Kidney capillary endothelial cell (primary cell): ENCODE measurements around the gene MEOX1.

Experiments used
- DNase-seq: peaks from one replicate; pipeline ENCODE4 v3.0.0-alpha.2; 2018; ENCODE audit warnings: low spot score

The MEOX1 gene

GRCh38 chr17:43679911-43680310 lies 18.2 kb upstream of the MEOX1 start:
- DNase-seq, result no peak

- no peak for DNase-seq
These were observed 17.7 kb upstream of the MEOX1 start for GRCh38 chr17:43679401-43679800.

DNA sequence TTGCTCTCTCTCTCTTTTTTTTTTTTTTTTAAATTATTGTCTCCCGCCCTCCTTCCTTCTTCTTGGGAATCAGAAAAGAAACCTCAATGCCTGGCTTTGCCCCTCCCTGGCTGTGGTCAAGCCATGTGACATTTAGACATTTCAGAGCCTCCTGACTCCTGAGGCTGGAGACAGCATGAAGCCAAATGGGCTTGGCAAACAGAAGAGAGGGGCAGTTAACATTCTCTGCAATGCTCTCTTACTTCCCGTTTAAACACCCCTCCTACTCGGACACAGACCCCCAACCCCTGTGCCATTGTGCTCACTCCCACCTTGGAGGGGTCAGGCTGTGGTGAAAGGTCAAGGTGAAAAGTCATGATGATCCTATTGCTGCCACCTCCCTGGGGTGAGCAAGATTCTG lies 14.7 kb upstream of the MEOX1 start:
- no peak for DNase-seq

GRCh38 chr17:43674394-43674793 lies 12.7 kb upstream of the MEOX1 start:
- no peak for DNase-seq

- peak; percentile 72 for DNase-seq
These were observed 12.0 kb upstream of the MEOX1 start for GRCh38 chr17:43673516-43674323.

DNA sequence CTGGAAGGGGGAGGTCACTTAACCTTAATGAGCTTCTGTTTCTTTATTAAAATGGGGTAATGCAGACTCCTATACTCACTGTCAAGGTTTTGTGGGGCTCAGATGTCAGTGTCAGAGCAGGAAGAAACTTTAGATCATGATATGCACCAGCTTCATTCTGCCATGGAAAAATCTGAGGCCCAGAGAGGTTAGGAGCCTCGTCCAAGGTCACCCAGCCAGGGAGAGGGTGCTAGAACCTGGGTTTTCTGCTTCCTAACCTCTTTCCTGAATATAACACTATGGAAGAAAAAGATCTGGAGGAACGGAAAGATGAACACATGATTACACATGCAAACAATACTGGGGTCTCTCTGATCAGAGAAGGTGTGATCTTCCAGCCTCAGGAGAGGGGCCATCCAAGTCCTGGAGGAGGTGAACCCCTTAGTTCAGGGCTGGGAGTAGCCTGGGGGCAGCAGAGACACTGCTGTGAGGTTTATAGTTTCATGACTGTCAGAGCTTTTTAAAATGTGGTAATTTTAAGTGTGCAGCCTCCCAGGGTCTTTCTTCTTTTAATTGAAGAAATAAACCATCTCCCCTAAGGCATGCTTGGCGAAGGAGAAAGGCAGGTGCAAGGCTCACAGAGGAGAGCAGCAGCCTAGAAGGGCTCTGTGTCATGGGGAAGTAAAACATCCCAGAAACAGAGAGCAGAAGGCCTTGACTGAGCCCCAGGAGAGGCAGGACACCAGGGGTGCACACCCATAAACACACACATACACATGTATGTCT lies 10.2 kb upstream of the MEOX1 start:
- no peak for DNase-seq

GRCh38 chr17:43671031-43671692 lies 9.4 kb upstream of the MEOX1 start:
- no peak for DNase-seq

DNA sequence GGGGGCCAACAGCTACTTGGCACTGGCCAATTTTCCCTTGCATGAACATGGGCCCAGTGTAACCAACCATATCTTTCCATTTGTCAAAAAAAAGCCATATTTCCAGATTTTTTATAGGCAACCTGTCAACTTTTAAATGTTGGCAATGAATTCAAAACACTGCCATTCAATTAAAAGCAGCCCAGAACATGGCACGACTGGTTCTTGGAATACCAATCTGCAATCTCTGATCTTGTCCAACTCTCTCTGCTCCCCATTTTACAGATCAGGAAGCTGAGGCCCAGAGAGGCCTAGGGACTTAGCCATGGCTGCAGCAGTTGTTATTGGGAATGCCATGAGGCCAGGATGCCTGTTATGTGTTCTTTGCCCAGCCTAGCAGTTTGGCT lies 8.9 kb upstream of the MEOX1 start:
- DNase-seq, result no peak

DNA sequence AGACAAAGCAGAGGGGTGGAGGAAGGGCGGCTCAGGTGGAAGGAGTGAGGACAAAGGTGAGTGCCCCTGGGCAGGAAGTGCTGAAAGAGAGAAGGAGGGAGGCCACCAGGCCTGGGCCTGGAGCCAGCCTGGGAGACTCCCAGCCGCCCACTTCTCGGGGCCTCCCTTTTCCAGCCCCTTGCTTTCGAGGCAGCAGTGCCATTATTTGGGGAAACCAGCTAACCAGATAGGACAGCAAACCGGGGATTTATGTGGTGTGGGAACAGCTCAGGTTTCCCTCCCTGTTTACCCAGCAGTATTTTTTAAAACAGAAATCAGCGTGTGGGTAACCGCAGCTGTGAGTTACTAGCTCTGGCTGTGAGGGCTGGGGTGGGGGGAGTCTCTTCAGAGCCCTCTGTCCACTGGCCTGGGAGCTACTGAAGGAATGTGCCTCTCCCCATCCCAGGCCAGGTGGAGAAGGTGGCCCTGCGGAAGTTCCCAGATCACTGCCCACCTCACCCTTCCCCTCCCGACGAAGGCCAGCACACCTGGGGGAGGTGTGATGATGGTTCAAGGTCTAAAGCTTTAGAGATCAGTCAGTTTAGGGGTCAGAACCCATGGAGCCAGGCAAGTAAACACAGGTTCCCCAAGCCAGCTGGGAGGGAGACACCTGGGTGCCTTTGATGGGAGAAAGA lies 8.4 kb upstream of the MEOX1 start:
- no peak for DNase-seq

- DNase-seq, result peak; percentile 68
These were observed 6.2 kb upstream of the MEOX1 start for GRCh38 chr17:43667947-43668348.

DNA sequence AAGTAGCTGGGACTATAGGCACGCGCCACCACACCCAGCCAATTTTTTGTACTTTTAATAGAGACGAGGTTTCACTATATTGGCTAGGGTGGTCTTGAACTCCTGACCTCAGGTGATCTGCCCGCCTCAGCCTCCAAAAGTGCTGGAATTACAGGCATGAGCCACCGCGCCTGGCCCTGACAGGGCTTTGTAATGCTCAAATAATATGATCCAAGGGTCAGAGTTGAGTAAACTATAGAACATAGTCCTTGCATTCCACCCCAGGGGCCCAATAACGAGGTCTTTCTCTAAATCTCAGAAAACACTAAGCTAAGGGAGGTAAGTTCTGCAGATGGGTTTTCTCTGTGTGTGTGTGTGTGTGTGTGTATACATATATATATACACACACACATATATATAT lies 5.8 kb upstream of the MEOX1 start:
- DNase-seq, result no peak

DNA sequence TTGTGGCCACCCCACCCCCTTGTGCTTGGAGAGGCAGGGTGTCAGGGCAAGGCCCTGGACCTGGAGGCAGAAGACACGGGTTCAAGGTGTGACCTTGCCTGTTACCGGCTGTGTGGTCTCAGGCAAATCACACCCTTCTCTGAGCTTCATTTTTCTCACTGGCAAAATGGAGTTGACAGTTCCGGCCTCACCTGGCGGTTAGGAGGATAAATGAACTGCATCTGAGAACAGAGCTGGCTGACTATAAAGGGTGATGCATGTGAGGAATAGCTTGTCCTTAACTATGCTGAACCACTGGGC lies 4.2 kb upstream of the MEOX1 start:
- no peak for DNase-seq

DNA sequence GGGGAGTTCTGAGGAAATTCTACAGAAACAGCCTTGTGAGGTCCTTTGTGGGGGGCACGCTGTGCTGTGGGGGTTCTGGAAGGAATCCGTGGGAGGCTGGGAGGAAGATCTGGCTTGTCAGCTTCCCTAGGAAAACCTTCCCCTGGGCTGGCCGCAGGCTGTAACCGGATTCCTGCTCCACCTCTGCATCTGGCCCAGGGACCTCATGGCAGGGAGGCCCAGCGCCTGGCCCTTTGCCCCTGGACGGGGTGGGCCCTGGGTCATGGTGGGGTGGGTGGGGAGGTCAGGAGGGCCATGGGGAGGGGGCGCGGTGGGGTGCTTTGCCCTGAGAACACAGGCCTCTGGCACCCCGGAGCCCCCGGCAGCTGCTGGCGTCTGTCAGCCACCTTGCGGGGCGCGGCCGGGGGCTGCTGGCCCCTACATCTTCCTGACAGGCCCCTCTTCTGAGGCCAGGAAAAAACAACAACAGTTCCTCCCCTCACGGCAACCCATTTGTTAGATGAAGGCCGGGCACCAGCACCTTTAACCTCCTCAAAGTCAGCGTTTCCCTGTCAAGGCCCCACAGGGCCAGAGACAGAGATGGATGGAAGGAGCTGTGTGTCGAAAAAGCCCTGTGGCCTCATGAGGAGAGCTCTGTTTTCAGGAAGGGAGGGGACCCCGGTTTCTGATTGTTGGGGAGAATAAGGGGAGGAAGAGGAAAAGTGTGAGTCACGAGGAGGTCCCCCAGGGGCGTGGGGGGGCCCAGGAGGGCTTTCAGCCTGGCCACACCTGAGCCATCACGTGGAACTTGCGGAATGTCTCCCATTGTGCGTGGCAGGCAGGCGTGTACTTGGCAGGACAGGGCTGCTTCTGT lies 3.6 kb upstream of the MEOX1 start:
- no peak for DNase-seq

DNA sequence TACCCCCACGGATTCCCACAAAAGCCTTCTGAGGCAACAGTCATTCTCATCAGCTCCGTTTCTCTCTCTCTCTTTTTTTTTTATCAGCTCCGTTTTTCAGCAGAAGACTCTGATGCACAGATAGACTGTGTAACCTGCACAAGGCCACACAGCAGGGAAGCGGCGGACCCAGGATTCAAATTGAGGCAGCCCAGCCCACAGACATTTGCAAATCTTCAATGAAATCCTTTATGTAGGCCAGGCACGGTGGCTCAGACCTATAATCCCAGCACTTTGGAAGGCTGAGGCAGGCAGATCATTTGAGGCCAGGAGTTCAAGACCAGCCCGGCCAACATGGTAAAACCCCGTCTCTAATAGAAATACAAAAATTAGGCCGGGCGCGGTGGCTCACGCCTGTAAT lies 2.4 kb upstream of the MEOX1 start:
- DNase-seq, result no peak

DNA sequence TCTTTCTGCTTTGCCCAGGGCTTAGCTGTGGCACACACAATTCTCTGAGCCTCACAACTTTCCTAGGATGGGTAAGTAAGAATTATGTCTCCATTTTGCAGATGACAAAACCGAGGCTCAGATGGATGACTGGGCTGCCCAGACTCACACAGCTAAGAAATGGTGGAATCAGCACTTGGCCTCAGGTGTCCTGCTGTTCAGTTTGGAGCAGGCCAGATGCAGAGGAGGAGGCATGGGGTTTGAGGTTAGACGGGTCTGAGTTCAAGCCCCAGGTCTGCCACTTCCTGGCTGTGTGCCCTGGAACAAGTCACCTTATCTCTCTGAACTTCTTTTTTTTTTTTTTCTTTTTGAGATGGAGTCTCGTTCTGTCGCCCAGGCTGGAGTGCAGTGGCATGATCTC lies 1.7 kb upstream of the MEOX1 start:
- no peak for DNase-seq

DNA sequence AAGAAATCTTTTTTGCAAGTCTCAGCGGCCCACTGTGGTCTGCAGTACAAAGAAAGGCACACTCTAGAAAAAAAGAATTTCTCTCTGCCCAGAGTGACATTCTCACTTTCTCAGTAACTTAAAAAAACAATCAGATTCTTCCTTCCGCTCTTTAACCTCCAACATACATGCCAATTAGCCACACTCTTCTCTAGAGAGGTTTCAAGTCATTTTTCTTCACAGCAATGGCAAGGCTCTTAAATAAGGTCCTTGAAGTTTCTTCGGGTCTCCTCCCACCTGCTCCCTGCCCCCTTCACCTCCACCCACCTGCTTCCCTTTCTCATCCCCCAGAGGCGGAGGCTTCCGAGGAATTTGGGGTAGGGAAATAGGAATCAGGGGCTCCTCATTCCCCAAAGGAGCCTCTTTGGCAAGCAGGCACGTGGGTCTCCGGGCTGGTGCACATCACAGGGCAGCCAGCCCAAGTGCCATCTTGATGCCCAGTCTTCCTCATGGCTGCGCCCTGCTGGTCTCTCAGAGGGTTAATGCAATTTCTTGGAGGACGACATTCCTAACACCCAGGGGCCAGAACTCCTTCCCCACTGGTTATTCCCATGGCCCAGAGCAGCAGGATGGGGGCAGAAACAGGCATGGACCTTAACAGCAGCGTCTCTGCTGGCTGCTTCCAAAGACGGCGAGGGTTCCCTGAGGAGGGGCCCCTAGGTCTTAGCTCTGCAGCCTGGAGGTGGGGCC lies 855 bp upstream of the MEOX1 start:
- no peak for DNase-seq

- DNase-seq, result no peak
These were observed 767 bp downstream of the MEOX1 start for GRCh38 chr17:43660816-43661493.

GRCh38 chr17:43659823-43660617 lies 1.7 kb downstream of the MEOX1 start:
- no peak for DNase-seq

DNA sequence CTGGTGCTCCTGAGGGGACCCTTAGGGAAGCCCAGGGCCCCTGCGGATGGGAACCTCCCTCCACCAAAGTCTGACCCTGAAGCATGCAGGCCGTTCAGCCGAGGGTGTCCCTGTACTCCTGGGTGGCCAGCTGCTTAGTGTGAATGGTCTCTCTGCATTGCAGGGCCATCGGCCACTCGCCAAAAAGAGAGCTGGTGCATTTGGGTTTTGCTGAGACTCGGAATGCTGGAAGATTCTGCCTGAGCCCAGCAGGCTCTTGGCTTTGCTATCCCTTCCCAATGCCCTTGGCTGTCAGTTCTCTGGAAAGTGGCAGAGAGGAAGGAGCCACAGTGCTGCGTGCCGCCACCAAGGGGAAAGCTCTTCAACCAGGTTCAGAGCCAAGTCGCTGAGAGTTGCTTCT lies 2.8 kb downstream of the MEOX1 start:
- no peak for DNase-seq
